ENCODE measurements around the gene KRT85.

GRCh38 chr12:52364901-52365489 is 2.3 kb downstream of the KRT85 start:
- TF ChIP-seq CTCF (conservative IDR thresholded peaks at IDR 0.05; ENCODE audit: low read depth, low read length) (no peak), POLR2A (IDR thresholded peaks at IDR 0.05; ENCODE audit: low read depth, low read length) (no peak), CEBPB (IDR thresholded peaks at IDR 0.05; ENCODE audit: low read depth, low read length) (no peak), MAFK (IDR thresholded peaks at IDR 0.05; ENCODE audit: low read depth, low read length) (no peak), RAD21 (IDR thresholded peaks at IDR 0.05; ENCODE audit: low read length) (no peak), FOS (IDR thresholded peaks at IDR 0.05; ENCODE audit: low read depth, low read length) (no peak), SMC3 (IDR thresholded peaks at IDR 0.05; ENCODE audit: low read depth, low read length) (no peak), MAZ (IDR thresholded peaks at IDR 0.05; ENCODE audit: borderline replicate concordance, low read depth, low read length) (no peak), MXI1 (IDR thresholded peaks at IDR 0.05; ENCODE audit: borderline replicate concordance, low read depth, low read length) (no peak), USF2 (IDR thresholded peaks at IDR 0.05; ENCODE audit: low read depth, low read length) (no peak), CHD1 (IDR thresholded peaks at IDR 0.05; ENCODE audit: low read depth, low read length) (no peak), BHLHE40 (IDR thresholded peaks at IDR 0.05; ENCODE audit: low read depth, low read length) (no peak), ELK1 (IDR thresholded peaks at IDR 0.05; ENCODE audit: borderline replicate concordance, low read depth, low read length) (no peak)
